Memory B cell (primary cell): ENCODE results near the gene TMPRSS7.

Experiments
- ATAC-seq: fragments of 150-1000 bp; cut with Tn5 transposase; 2 replicates; pipeline ENCODE4 v1.10.0; 2021; ENCODE audit warnings: low read depth, mild to moderate bottlenecking, moderate library complexity
- DNase-seq, 2 donors: peaks; one replicate each; pipeline ENCODE4 v3.0.0; 2022; ENCODE audit warnings: low spot score in 2 of 2
- H3K27ac Mint-ChIP-seq: one replicate; pipeline ENCODE4 v1.8.0; 2022; ENCODE audit warnings: mild to moderate bottlenecking, moderate library complexity, mixed read lengths
- H3K27me3 Mint-ChIP-seq: one replicate; pipeline ENCODE4 v1.8.0; 2022; ENCODE audit warnings: mixed read lengths
- H3K36me3 Mint-ChIP-seq: one replicate; pipeline ENCODE4 v1.8.0; 2022; ENCODE audit warnings: mild to moderate bottlenecking, mixed read lengths
- H3K4me1 Mint-ChIP-seq: one replicate; pipeline ENCODE4 v1.8.0; 2022; ENCODE audit warnings: mixed read lengths
- H3K4me3 Mint-ChIP-seq: one replicate; pipeline ENCODE4 v1.8.0; 2022; ENCODE audit warnings: mild to moderate bottlenecking, moderate library complexity, mixed read lengths
- H3K9me3 Mint-ChIP-seq: one replicate; pipeline ENCODE4 v1.8.0; 2022; ENCODE audit warnings: mixed read lengths

TMPRSS7 gene

DNA sequence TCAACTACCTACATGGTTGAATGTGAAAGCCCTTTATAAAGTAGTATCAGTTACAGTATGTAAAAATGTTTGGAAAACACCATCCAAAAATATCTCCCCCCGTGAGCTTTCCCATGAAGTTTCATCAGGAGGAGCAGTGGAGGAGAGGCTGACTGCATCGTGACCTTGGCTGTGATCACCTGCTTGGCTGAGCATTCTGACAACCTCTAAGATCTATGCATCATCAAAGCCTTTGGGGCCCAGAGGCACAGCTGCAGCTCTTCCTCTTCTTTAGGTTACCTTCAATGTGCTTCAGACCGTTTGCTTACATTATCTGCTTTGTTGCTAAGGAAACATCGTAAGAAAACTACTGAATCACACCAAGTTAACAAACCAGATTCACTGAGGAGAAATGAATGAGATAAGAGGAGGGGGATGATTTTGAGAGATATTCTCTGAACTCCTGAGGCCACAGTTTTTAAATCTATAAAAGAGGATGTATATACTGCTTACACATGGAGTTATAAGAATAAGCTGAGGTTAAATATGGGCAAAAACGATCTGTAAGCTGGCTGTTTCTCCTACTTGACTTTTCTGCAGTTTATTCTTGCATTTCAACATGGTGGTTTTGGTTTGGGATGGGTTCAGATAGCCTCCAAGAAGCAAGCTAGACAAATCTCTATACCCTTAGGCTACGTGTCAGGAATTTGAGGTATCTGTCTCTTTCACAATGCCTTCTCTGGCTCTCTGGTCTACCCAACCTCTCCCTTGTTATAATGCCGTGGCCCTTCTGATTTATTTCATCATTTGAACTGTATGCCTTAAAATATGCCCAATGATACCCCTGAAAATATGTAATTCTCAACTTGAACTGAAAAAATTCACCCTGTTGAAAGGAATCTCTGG, 94.5 kb downstream of the TMPRSS7 start:
- Mint-ChIP-seq H3K4me1 (peaks cover 51% of the 10 kb centered on the region), H3K36me3 (peaks cover 16% of the 10 kb centered on the region), H3K27me3 (no peaks in the 10 kb centered on the region), H3K9me3 (no peaks in the 10 kb centered on the region), H3K27ac (peak overlapping the region; percentile 95), H3K4me3 (no peak overlapping the region)
- DNase-seq = peak in 1 of 2 donors; percentile 78
- peak; percentile 79 for ATAC-seq

DNA sequence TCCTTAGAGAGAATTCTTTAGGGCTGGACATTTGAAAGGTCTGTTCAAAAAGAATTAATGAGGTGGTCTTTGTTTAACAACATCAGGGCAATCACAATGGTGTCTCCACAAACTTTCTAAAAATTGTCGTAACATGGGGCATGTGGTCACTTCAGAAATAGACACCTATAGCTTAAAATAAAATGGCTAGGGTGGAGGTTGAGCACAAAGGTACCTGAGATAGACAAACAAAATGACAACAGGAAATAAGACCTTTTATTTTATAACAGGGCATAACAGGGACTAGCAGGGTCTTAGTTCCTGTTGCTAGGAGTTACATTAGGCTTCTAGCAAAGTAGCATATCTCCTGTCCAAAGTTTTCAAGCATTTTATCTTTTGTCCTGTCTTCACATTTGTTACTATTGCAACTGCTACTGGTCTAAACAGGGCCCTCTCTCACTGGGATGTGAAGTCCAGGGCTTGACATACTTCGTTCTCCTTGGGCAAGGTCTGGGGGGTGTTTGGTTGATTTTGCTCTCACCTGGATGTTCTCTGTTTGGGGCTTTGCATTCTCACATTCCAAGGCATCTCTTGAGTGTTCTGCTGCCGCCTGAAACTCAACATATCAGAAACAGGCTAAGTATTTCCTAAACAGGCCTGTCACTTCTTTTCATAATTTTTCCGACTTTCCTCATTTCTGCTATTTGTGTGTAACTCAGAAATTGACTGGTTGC, 95.5 kb downstream of the TMPRSS7 start:
- DNase-seq = no peak
- H3K4me3 Mint-ChIP-seq = peak overlapping the region; percentile 32
- H3K27ac Mint-ChIP-seq = peak overlapping the region; percentile 95
- no peaks in the 10 kb centered on the region for H3K27me3 Mint-ChIP-seq
- H3K4me1 Mint-ChIP-seq = peaks cover 55% of the 10 kb centered on the region
- H3K36me3 Mint-ChIP-seq = peaks cover 10% of the 10 kb centered on the region
- H3K9me3 Mint-ChIP-seq = no peaks in the 10 kb centered on the region
- no peak for ATAC-seq

DNA sequence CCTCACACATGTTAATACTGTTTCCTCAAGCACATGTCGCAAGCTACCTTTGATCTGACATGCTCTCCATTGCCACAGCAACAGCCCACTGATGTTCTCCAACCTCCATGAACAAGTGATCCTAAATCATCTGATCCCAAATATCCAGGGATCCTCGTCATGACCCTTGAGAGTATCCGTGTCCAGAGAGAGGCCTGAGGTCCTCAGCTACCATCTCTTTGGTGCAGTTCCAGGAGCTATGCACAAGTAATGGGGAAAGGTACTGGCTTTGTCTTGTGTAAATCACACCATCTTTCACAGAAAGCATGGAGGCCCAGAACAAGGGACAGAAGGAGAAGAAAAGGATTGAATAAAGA, 96.1 kb downstream of the TMPRSS7 start:
- peaks cover 6% of the 10 kb centered on the region for H3K36me3 Mint-ChIP-seq
- peaks cover 54% of the 10 kb centered on the region for H3K4me1 Mint-ChIP-seq
- DNase-seq (no peak), ATAC-seq (no peak)
- peak overlapping the region; percentile 95 for H3K27ac Mint-ChIP-seq
- H3K9me3 Mint-ChIP-seq = no peaks in the 10 kb centered on the region
- H3K27me3 Mint-ChIP-seq = no peaks in the 10 kb centered on the region
- peak overlapping the region; percentile 32 for H3K4me3 Mint-ChIP-seq
